HepG2 (cell line): ENCODE results near the gene C1orf35. TPM values are rescaled to one million over a fixed set of nuclear protein-coding genes. Genes with fewer than 3 reads are reported as not detected.

ENCODE experiments used
- ARID3A ChIP-seq: IDR thresholded peaks from 2 replicates; pipeline ENCODE4 v1.6.1; 2012; ENCODE audit warnings: low read depth, low read length, improper control_type of control experiment
- ATF7-NPFF ChIP-seq: sonication (generic); formaldehyde crosslinking; IDR thresholded peaks from 2 replicates; pipeline ENCODE4 v1.8.1; 2023; ENCODE audit warnings: mild to moderate bottlenecking, low read depth, missing genetic modification reagents, moderate library complexity
- EZH2 ChIP-seq: conservative IDR thresholded peaks from 2 replicates; pipeline ENCODE4 v1.6.1; 2012; ENCODE audit warnings: mild to moderate bottlenecking, low read depth, low read length, moderate library complexity
- IRF2 ChIP-seq: IDR thresholded peaks from 2 replicates; pipeline ENCODE4 v1.6.1; 2018; ENCODE audit warnings: missing genetic modification reagents, missing compliant biosample characterization
- JUND ChIP-seq: sonication (generic); formaldehyde crosslinking; IDR thresholded peaks from 2 replicates; pipeline ENCODE4 v1.8.0; 2022; ENCODE audit warnings: mild to moderate bottlenecking, missing genetic modification reagents
- MAFK ChIP-seq, 2 experiments: IDR thresholded peaks in 1 of 2; conservative IDR thresholded peaks in 1 of 2; 2 replicates each; pipeline ENCODE4 v1.6.1; 2011; ENCODE audit warnings: improper control_type of control experiment in 2 of 2, low read length in 2 of 2
- MAX ChIP-seq: IDR thresholded peaks from 2 replicates; pipeline ENCODE4 v1.6.1; 2012; ENCODE audit warnings: inconsistent platforms
- NFKBIZ ChIP-seq: IDR thresholded peaks from 2 replicates; pipeline ENCODE4 v1.6.1; 2018; ENCODE audit warnings: missing genetic modification reagents, missing compliant biosample characterization
- NFYC ChIP-seq: IDR thresholded peaks from 2 replicates; pipeline ENCODE4 v1.6.1; 2016; ENCODE audit warnings: missing genetic modification reagents, missing compliant biosample characterization
- SAP130 ChIP-seq: IDR thresholded peaks from 2 replicates; pipeline ENCODE4 v1.6.1; 2016; ENCODE audit warnings: low read depth
- SRY ChIP-seq: sonication (generic); formaldehyde crosslinking; IDR thresholded peaks from 2 replicates; pipeline ENCODE4 v1.8.0; 2022; ENCODE audit warnings: mild to moderate bottlenecking, missing genetic modification reagents
- TEAD3 ChIP-seq: optimal IDR thresholded peaks from 2 replicates; pipeline ENCODE3; 2016; ENCODE audit warnings: borderline replicate concordance
- THAP9 ChIP-seq: sonication (generic); formaldehyde crosslinking; IDR thresholded peaks from 2 replicates; pipeline ENCODE4; 2020; ENCODE audit warnings: missing genetic modification reagents, mild to moderate bottlenecking, borderline replicate concordance
- UBTF ChIP-seq: sonication (generic); formaldehyde crosslinking; IDR thresholded peaks from 2 replicates; pipeline ENCODE4 v1.4.0; 2020; ENCODE audit warnings: mild to moderate bottlenecking, missing genetic modification reagents
- ZMAT3 ChIP-seq: sonication (generic); formaldehyde crosslinking; conservative IDR thresholded peaks from 2 replicates; pipeline ENCODE4 v1.7.0; 2021; ENCODE audit warnings: missing genetic modification reagents
- ZNF337 ChIP-seq: sonication (generic); formaldehyde crosslinking; IDR thresholded peaks from 2 replicates; pipeline ENCODE4 v1.5.1; 2020; ENCODE audit warnings: missing genetic modification reagents, low read depth, mild to moderate bottlenecking, borderline replicate concordance
- ZNF574 ChIP-seq: sonication (generic); formaldehyde crosslinking; IDR thresholded peaks from 2 replicates; pipeline ENCODE4 v1.4.0; 2020; ENCODE audit warnings: missing genetic modification reagents
- ZNF607 ChIP-seq: sonication (generic); formaldehyde crosslinking; IDR thresholded peaks from 2 replicates; pipeline ENCODE4 v1.5.1; 2020; ENCODE audit warnings: missing genetic modification reagents, mild to moderate bottlenecking, borderline replicate concordance
- ZNF737 ChIP-seq: sonication (generic); formaldehyde crosslinking; IDR thresholded peaks from 2 replicates; pipeline ENCODE4 v1.5.0; 2020; ENCODE audit warnings: missing genetic modification reagents, mild to moderate bottlenecking, borderline replicate concordance
- ZNF792 ChIP-seq: IDR thresholded peaks from 2 replicates; pipeline ENCODE4 v1.6.1; 2016
- polyA plus RNA-seq, 8 experiments: library from polyadenylated mRNA; depleted of rRNA in 3 of 8; stranded (reverse) in 7 of 8; unstranded in 1 of 8; fragments of >200 nt; fragmentation: Illumina TruSeq in 4 of 8; extraction: Trizol in 4 of 8; gene quantifications; 2 replicates each; pipeline versions ENCODE4 v1.2.1 to v1.2.3, GENCODE V29; 2011 to 2016; ENCODE audit warnings: low read depth in 4 of 8, missing spikeins in 1 of 8, mixed read lengths in 1 of 8; ENCODE audit not compliant: insufficient read depth in 1 of 8
- total RNA-seq, 5 experiments: library from RNA; depleted of rRNA; stranded (reverse); fragments of >200 nt; fragmentation: Illumina TruSeq; extraction: Trizol; gene quantifications; 2 replicates each; pipeline ENCODE4 v1.2.3, GENCODE V29; 2016; ENCODE audit warnings: low read depth in 1 of 5

Gene C1orf35
- total and polyA plus RNA-seq, 2 of the 13 experiments (the other 11 are each of a cell fraction or from before 2014, with no cell fraction given), result 8.1 to 19.3 TPM

- TF ChIP-seq MAFK (conservative IDR thresholded peaks at IDR 0.05 in 1 of 2, IDR thresholded peaks at IDR 0.05 in 1 of 2; ENCODE audit: low read length in 2 of 2), result no peak
- no peak for TF ChIP-seq EZH2
- TF ChIP-seq MAX, result peak; percentile 68
- TF ChIP-seq ZNF574 (CRISPR knock-in tag), result peak; percentile 81
- 0 out of 2 replicates have a peak, but pooled peaks have one; percentile 12 for TF ChIP-seq SRY (CRISPR knock-in tag)
- TF ChIP-seq ZNF337 (CRISPR knock-in tag), result no peak
- peak; percentile 64; the same call in 1 of the 2 replicates for TF ChIP-seq SAP130
- no peak for TF ChIP-seq UBTF
- TF ChIP-seq ZNF737 (CRISPR knock-in tag), result no peak
- no peak for TF ChIP-seq JUND (CRISPR knock-in tag)
- TF ChIP-seq THAP9 (CRISPR knock-in tag), result no peak; the same call in 1 of the 2 replicates
- TF ChIP-seq ZNF607, result no peak
- TF ChIP-seq IRF2 (CRISPR knock-in tag), result 0 out of 2 replicates have a peak, but pooled peaks have one; percentile 17
- TF ChIP-seq TEAD3 (CRISPR knock-in tag), result no peak
- no peak for TF ChIP-seq ARID3A
- 0 out of 2 replicates have a peak, but pooled peaks have one; percentile 17 for TF ChIP-seq ZNF792 (CRISPR knock-in tag)
- TF ChIP-seq NFKBIZ (CRISPR knock-in tag), result no peak
- 0 out of 2 replicates have a peak, but pooled peaks have one; percentile 66 for TF ChIP-seq ZMAT3 (CRISPR knock-in tag)
- no peak for TF ChIP-seq NFYC (CRISPR knock-in tag)
- TF ChIP-seq ATF7-NPFF (CRISPR knock-in tag), result peak; percentile 93
Observed at GRCh38 chr1:228082214-228082917, 20.8 kb downstream of the C1orf35 start, which contains the start of gene ARF1 (continued).
